HG02973 (cell line): ENCODE measurements around the gene TPD52L1.

ENCODE experiments used
- ATAC-seq: cut with Tn5 transposase; IDR thresholded peaks from one replicate; pipeline ENCODE4 v1.9.1; 2021; ENCODE audit warnings: moderate library complexity; ENCODE audit not compliant: unreplicated experiment

Gene TPD52L1

GRCh38 chr6:125302840-125303511, 149.4 kb downstream of the TPD52L1 start:
- ATAC-seq = no peak

GRCh38 chr6:125303512-125303854, 149.9 kb downstream of the TPD52L1 start:
- no peak for ATAC-seq

- no peak for ATAC-seq
Measured at GRCh38 chr6:125304970-125305660, 151.5 kb downstream of the TPD52L1 start.

GRCh38 chr6:125306756-125307149, 153.2 kb downstream of the TPD52L1 start:
- no peak for ATAC-seq

GRCh38 chr6:125307150-125307838, 153.7 kb downstream of the TPD52L1 start:
- ATAC-seq = no peak

GRCh38 chr6:125307964-125308615, 154.5 kb downstream of the TPD52L1 start:
- ATAC-seq = no peak

GRCh38 chr6:125310994-125311649, 157.5 kb downstream of the TPD52L1 start:
- peak; percentile 81 for ATAC-seq

GRCh38 chr6:125312478-125312877, 158.9 kb downstream of the TPD52L1 start:
- no peak for ATAC-seq

- no peak for ATAC-seq
Measured at GRCh38 chr6:125312950-125313349, 159.4 kb downstream of the TPD52L1 start.
